Common myeloid progenitor, CD34-positive (primary cell): ENCODE results near the gene TESPA1.

ENCODE experiments used
- CTCF ChIA-PET: fragments of 350-600 bp; sonication (Branson Sonifier 250); formaldehyde crosslinking; loops from one replicate; lab custom pipeline; 2021; ENCODE audit warnings: antibody characterized with exemption; lab: Charles Lee
- POLR2A ChIA-PET: fragments of 350-600 bp; sonication (Branson Sonifier 250); formaldehyde crosslinking; loops from one replicate; lab custom pipeline; 2021; ENCODE audit warnings: antibody characterized with exemption; lab: Charles Lee
- DNase-seq, 3 donors: peaks; one replicate each; pipeline versions ENCODE4 v3.0.0 to v3.0.0-alpha.2; 2013
- H3K27ac ChIP-seq, 2 experiments: 1 replicate in 1 of 2; 2 replicates in 1 of 2; pipeline ENCODE4 v1.7.0; 2013; ENCODE audit warnings: inconsistent platforms in 2 of 2, low read length in 2 of 2, mild to moderate bottlenecking in 2 of 2, low read depth in 1 of 2, moderate library complexity in 1 of 2; ENCODE audit not compliant: severe bottlenecking in 2 of 2, insufficient read depth in 1 of 2, poor library complexity in 1 of 2
- H3K27me3 ChIP-seq, 5 experiments: replicated peaks in 2 of 5; 1 replicate in 3 of 5; 2 replicates in 2 of 5; pipeline versions ENCODE4 v1.6.1 to v1.7.0; 2013; ENCODE audit warnings: low read length in 4 of 5, mild to moderate bottlenecking in 2 of 5, moderate library complexity in 2 of 5, inconsistent platforms in 1 of 5; ENCODE audit not compliant: insufficient read depth in 5 of 5, control insufficient read depth in 4 of 5
- H3K36me3 ChIP-seq, 4 experiments: 1 replicate in 2 of 4; 2 replicates in 2 of 4; pipeline versions ENCODE4 v1.6.1 to v1.7.0; 2013; ENCODE audit warnings: low read length in 3 of 4, control low read depth in 1 of 4, mild to moderate bottlenecking in 1 of 4; ENCODE audit not compliant: control insufficient read depth in 4 of 4, insufficient read depth in 4 of 4
- H3K4me1 ChIP-seq, 4 experiments: 1 replicate in 3 of 4; 2 replicates in 1 of 4; pipeline versions ENCODE4 v1.6.1 to v1.7.1; 2013; ENCODE audit warnings: low read length in 3 of 4, mild to moderate bottlenecking in 3 of 4, control low read depth in 1 of 4, inconsistent platforms in 1 of 4, moderate library complexity in 1 of 4; ENCODE audit not compliant: control insufficient read depth in 4 of 4, insufficient read depth in 4 of 4; ENCODE audit errors: control extremely low read depth in 1 of 4
- H3K4me3 ChIP-seq, 7 experiments: 1 replicate in 4 of 7; 2 replicates in 3 of 7; pipeline versions ENCODE4 v1.5.1 to v1.7.0; 2013; ENCODE audit warnings: mild to moderate bottlenecking in 7 of 7, low read length in 6 of 7, moderate library complexity in 6 of 7, inconsistent platforms in 2 of 7, low read depth in 2 of 7, control low read depth in 1 of 7; ENCODE audit not compliant: insufficient read depth in 4 of 7, control insufficient read depth in 1 of 7; ENCODE audit errors: extremely low read depth in 1 of 7
- H3K9me3 ChIP-seq, 5 experiments: 1 replicate in 4 of 5; 2 replicates in 1 of 5; pipeline versions ENCODE4 v1.6.1 to v1.7.1; 2013; ENCODE audit warnings: low read length in 4 of 5, mild to moderate bottlenecking in 2 of 5, inconsistent platforms in 1 of 5, low read depth in 1 of 5, moderate library complexity in 1 of 5; ENCODE audit not compliant: control insufficient read depth in 4 of 5, insufficient read depth in 2 of 5; ENCODE audit errors: control extremely low read depth in 1 of 5
- whole genome bisulfite sequencing: methylation state at CpG from one replicate; pipeline ENCODE4 v1.1.5; 2013; ENCODE audit not compliant: insufficient coverage; 5-methylcytosine and 5-hydroxymethylcytosine counted together

Gene TESPA1

GRCh38 chr12:55008944-55009585 lies 24.5 kb upstream of the TESPA1 start:
- no peak overlapping the region for H3K4me3 ChIP-seq
- ChIA-PET CTCF (interaction anchor here (1.4 to 18.1 kb wide), 3 partner anchors 13 to 250 kb away, joined by 3 to 495 read pairs (median 8); no protein-coding TSS in a partner anchor), POLR2A (no interaction called here)
- no peaks in the 10 kb centered on the region for H3K4me1 ChIP-seq
- no peak for DNase-seq
- H3K27me3 ChIP-seq, result peaks cover 0 to 33% (median 17%) of the 10 kb centered on the region in 5 experiments
- peaks cover 0 to 3% (median 0%) of the 10 kb centered on the region in 4 experiments for H3K36me3 ChIP-seq
- 63% methylated on average over 3 of the region's 6 CpGs for WGBS
- peaks cover 0 to 15% (median 7%) of the 10 kb centered on the region in 5 experiments for H3K9me3 ChIP-seq
- no peak overlapping the region for H3K27ac ChIP-seq

DNA sequence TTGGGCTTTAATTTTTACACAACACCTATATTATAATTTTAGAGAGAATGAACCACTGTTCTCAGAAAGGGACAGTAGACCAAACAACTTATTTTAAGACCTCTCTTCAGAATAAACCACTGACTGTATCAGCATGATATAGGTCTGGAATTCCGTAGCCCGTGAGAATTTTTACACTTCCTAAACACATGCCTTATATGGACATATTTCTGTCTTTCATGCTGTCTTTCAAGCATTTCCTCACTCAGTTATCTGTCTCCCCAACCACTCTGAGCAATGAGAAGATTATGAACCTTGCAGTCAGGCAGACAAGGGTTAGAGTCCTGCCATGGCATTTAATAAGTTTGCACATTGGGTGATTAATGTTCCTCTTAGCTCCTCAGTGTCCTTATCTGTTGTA lies 17.8 kb upstream of the TESPA1 start:
- WGBS, result 94% methylated on average over 2 of the region's 2 CpGs
- peaks cover 0 to 4% (median under 1%) of the 10 kb centered on the region in 4 experiments for H3K4me1 ChIP-seq
- ChIA-PET POLR2A (no interaction called here), CTCF (interaction anchor here (2.8 to 18.1 kb wide), 2 partner anchors 9 to 67 kb away, joined by 16 to 495 read pairs; no protein-coding TSS in a partner anchor)
- no peak overlapping the region for H3K4me3 ChIP-seq
- H3K36me3 ChIP-seq, result peaks cover 0 to 3% (median 0%) of the 10 kb centered on the region in 4 experiments
- H3K27me3 ChIP-seq, result peaks cover 0 to under 1% (median 0%) of the 10 kb centered on the region in 5 experiments
- H3K9me3 ChIP-seq, result peaks cover 0 to 3% (median 0%) of the 10 kb centered on the region in 5 experiments
- H3K27ac ChIP-seq, result no peak overlapping the region
- no peak for DNase-seq

DNA sequence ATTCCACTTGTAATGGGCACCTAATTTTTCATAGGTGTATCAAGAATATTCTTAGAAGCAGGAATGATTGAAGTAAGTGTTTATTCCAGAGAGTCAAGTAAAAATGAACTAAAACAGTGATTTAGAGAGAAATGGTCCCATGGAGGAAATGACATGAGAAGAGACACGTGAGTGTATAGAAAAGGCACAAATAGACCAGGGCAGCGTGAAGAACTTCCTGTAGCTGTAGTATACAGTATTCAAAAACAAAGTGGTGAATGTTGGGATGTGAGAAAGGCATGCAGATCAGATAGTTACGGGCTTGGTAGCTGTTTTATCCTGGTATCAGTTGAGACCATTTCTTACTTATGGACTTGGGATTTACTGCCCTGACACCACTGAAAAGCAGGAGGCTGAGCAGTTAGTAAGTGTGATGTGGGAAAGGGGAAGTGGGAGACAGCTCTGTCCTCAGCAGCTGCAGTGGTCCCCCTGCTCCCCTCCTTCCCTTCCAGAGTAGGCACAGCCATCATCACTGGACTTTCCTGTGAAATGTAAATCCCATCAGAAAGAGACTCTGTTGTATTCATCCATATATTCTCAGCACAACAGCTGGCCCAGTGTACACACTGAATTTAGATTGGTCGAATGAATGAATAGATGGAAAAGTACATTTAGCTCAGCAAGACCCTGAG lies 16.8 kb upstream of the TESPA1 start:
- H3K4me3 ChIP-seq, result no peak overlapping the region
- H3K4me1 ChIP-seq, result peaks cover 0 to 11% (median 4%) of the 10 kb centered on the region in 4 experiments
- WGBS, result 44% methylated on average over 4 of the region's 4 CpGs
- DNase-seq, result peak in 1 of 3 donors; percentile 29
- CTCF ChIA-PET, result interaction anchor here (1.1 to 18.1 kb wide), 4 partner anchors 8 to 251 kb away, joined by 3 to 495 read pairs (median 10); partner anchors contain the start of gene NEUROD4
- peaks cover 0 to 3% (median 0%) of the 10 kb centered on the region in 5 experiments for H3K9me3 ChIP-seq
- peaks cover 0 to 3% (median 0%) of the 10 kb centered on the region in 4 experiments for H3K36me3 ChIP-seq
- POLR2A ChIA-PET, result no interaction called here
- no peaks in the 10 kb centered on the region for H3K27me3 ChIP-seq
- no peak overlapping the region for H3K27ac ChIP-seq

DNA sequence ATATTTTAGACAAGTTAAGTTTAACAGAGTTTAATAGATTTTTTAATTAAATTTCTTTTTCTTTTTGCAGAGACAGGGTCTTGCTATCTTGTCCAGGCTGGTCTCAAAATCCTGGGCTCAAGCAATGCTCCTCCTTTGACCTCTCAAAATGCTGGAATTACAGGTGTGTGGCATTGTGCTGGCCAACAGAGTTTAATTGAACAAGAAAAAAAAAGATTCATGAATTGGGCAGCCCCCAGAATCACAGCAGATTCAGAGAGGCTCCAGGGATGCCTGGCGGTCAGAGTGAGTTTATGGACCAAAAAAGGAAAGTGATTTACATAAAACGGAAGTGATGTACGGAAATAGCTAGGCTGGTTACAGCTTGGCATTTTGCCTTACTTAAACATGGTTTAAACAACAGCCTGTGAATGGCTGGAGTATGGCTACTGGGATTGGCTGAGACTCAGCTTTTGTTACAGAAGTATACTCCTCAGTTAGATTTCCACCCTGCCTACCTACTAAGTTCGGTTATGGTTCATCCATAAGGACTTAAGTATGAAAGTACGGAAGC lies 14.5 kb upstream of the TESPA1 start:
- Histone ChIP-seq H3K9me3 (no peaks in the 10 kb centered on the region), H3K27ac (no peak overlapping the region), H3K27me3 (no peaks in the 10 kb centered on the region), H3K4me3 (no peak overlapping the region), H3K4me1 (peaks cover 0 to 15% (median 7%) of the 10 kb centered on the region in 4 experiments), H3K36me3 (no peaks in the 10 kb centered on the region)
- DNase-seq, result peak in 2 of 3 donors; percentile 49 to 56
- ChIA-PET CTCF (interaction anchor here (18.1 kb wide), 1 partner anchor 70 kb away, joined by 495 read pairs; no protein-coding TSS in a partner anchor), POLR2A (interaction anchor here (0.7 kb wide), 1 partner anchor 33 kb away, joined by 6 read pairs; no protein-coding TSS in a partner anchor)
- WGBS, result 39% methylated on average over 3 of the region's 5 CpGs

DNA sequence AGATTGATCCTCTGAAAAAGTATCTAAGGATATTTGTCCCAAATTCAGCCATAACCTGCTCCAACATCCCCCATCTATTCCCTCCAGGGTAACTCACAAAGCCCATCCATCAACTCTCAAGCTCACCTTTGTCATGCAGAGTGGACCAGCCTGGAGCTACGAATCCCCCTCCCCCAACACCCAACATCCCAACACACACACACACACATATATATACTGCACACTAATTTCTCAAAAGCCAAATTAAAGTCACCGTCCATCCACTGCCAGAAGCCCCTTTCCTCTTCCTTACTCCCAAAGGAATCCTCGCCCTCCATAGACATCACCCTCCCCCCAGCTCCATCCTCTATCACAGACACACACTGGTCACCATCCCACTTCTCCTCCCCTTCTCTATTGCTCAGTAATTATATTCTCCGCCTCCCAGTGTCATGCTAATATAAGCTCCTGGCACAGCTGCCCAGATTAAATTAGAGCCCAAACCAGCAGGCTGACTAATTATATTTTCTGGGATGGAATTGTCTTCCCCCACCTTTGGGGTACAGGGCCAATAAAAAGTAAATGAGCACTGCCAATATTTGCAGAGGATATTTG lies 13.5 kb upstream of the TESPA1 start:
- Histone ChIP-seq H3K4me3 (no peak overlapping the region), H3K27me3 (no peaks in the 10 kb centered on the region), H3K27ac (no peak overlapping the region), H3K9me3 (no peaks in the 10 kb centered on the region), H3K36me3 (no peaks in the 10 kb centered on the region), H3K4me1 (peaks cover 0 to 17% (median 8%) of the 10 kb centered on the region in 4 experiments)
- ChIA-PET POLR2A (no interaction called here), CTCF (interaction anchor here (0.8 to 18.1 kb wide), 9 partner anchors 18 to 297 kb away, joined by 3 to 495 read pairs (median 4); partner anchors contain the start of gene NEUROD4)
- no peak for DNase-seq
- 100% methylated on average over 4 of the region's 4 CpGs for WGBS

GRCh38 chr12:54996205-54996604 lies 11.6 kb upstream of the TESPA1 start:
- POLR2A ChIA-PET, result no interaction called here
- H3K36me3 ChIP-seq, result no peaks in the 10 kb centered on the region
- CTCF ChIA-PET, result interaction anchor here (0.7 to 18.1 kb wide), 12 partner anchors 11 to 274 kb away, joined by 3 to 495 read pairs (median 6); no protein-coding TSS in a partner anchor

More at GRCh38 chr12:54996205-54996604, 11.6 kb upstream of the TESPA1 start:
- no peaks in the 10 kb centered on the region for H3K27me3 ChIP-seq
- H3K9me3 ChIP-seq, result no peaks in the 10 kb centered on the region
- WGBS, result 3% methylated on average over 5 of the region's 5 CpGs
- H3K27ac ChIP-seq, result no peak overlapping the region
- peaks cover 4 to 31% (median 16%) of the 10 kb centered on the region in 4 experiments for H3K4me1 ChIP-seq
- H3K4me3 ChIP-seq, result no peak overlapping the region
- DNase-seq, result peak; percentile 53 to 94 (median 90)
